Gastrocnemius medialis (tissue), 4 donors: Measurements from ENCODE around the gene CHTOP.

Experiments used
- POLR2A ChIP-seq, 2 donors: fragments of 450-650 bp; IDR thresholded peaks; one replicate each; pipeline ENCODE4 v1.6.1; 2017; ENCODE audit warnings: antibody characterized with exemption in 2 of 2, mild to moderate bottlenecking in 2 of 2, moderate library complexity in 2 of 2
- TF ChIP-seq, protein P1 (sequence below), 5 experiments: fragments of 450-650 bp in 3 of 5; fragments of 200-600 bp in 2 of 5; sonication (generic) in 2 of 5; IDR thresholded peaks in 4 of 5; conservative IDR thresholded peaks in 1 of 5; 1 replicate in 4 of 5; 2 replicates in 1 of 5; pipeline ENCODE4 v1.5.1; 2016 to 2019; ENCODE audit warnings: antibody characterized with exemption in 5 of 5, mild to moderate bottlenecking in 3 of 5, moderate library complexity in 3 of 5

DNA sequence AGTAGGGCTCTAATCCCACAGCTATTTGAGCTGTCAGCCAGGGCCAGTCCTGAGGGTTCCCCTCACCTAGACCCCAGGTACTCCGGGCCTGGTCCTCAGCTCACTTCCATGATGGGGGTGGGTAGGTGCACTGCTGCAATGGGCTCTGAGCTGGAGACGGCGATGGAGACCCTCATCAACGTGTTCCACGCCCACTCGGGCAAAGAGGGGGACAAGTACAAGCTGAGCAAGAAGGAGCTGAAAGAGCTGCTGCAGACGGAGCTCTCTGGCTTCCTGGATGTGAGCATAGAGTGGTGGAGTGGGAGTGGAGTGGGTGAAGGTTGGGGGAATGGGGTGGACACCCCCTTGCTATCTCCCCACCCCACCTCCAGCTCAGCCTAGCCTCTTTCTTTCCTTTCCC is 3.5 kb upstream of the CHTOP start:
- no peak for TF ChIP-seq POLR2A (IDR thresholded peaks at IDR 0.05)
- TF ChIP-seq, protein P1, sequence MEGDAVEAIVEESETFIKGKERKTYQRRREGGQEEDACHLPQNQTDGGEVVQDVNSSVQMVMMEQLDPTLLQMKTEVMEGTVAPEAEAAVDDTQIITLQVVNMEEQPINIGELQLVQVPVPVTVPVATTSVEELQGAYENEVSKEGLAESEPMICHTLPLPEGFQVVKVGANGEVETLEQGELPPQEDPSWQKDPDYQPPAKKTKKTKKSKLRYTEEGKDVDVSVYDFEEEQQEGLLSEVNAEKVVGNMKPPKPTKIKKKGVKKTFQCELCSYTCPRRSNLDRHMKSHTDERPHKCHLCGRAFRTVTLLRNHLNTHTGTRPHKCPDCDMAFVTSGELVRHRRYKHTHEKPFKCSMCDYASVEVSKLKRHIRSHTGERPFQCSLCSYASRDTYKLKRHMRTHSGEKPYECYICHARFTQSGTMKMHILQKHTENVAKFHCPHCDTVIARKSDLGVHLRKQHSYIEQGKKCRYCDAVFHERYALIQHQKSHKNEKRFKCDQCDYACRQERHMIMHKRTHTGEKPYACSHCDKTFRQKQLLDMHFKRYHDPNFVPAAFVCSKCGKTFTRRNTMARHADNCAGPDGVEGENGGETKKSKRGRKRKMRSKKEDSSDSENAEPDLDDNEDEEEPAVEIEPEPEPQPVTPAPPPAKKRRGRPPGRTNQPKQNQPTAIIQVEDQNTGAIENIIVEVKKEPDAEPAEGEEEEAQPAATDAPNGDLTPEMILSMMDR (IDR thresholded peaks at IDR 0.05 in 4 of 5, conservative IDR thresholded peaks at IDR 0.05 in 1 of 5): no peak
